ENCODE results near the gene KDM8. TPM values are rescaled to one million over a fixed set of nuclear protein-coding genes. Genes with fewer than 3 reads are reported as not detected.

KDM8 gene
- total RNA-seq, 1 donor from 2014 or later, result 14.5 TPM

DNA sequence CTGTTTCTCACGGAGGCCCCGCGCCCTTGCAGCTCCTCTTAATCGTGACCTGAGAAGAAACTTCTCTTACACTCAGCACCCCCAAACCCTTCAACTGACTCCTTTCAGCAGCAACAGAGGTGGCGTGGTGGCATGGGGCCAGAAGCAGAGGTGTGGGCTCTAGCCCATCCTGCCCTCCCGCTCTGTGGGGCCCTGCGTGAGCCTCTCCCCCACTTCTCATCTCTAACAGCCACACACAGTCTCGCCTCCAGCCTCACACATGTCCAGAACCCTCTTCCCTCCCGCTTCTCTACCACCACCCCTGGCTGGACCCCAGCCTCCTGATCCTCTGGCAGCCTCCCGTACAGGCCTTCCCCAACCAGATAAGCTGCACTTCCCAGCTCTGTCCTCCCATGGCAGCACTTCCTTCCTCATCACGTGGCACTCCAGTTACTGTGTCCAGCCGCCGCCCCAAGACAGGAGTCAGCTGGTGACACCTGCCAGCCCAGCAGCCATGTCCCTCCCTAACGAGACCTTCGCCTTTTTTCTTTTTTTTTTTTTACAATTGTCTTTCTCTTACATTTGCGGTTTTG is 34.8 kb downstream of the KDM8 start:
- H3K27me3 Mint-ChIP-seq (ENCODE audit: insufficient read depth), result no peaks in the 10 kb centered on the region

DNA sequence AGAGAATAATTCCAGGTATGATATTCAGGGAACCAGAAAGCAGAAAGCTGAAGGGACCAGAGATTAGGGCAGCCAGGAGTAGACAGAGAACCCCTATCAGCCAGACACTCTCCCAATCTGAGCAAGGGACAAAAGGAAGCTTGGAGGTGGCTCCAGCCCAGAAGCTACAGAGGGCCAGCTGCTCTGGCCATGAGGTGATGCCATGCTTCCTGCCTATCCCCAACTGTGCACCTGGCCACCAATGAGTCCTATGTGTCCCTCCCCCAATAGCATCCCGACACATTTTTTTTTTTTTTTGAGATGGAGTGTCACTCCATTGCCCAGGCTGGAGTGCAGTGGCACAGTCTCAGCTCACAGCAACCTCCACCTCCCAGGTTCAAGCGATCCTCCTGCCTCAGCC is 35.3 kb downstream of the KDM8 start:
- Mint-ChIP-seq H3K4me3 (peak overlapping the region; percentile 72), H3K9me3 (no peaks in the 10 kb centered on the region), H3K36me3 (ENCODE audit: low read depth) (peaks cover 21% of the 10 kb centered on the region), H3K4me1 (ENCODE audit: low read depth) (peaks cover 84% of the 10 kb centered on the region), H3K27ac (peak overlapping the region; percentile 99), H3K27me3 (ENCODE audit: insufficient read depth) (no peaks in the 10 kb centered on the region)
- intact Hi-C loops (cut with micrococcal nuclease), result loop anchor here (5.0 to 10.0 kb wide), 2 partner anchors 641 to 1984 kb away; partner anchors contain the start of gene ZKSCAN2
- DNase-seq (ENCODE audit: low spot score), result no peak

More for the DNA sequence above, 34.8 kb downstream of the KDM8 start:
- DNase-seq (ENCODE audit: low spot score), result no peak
- H3K4me1 Mint-ChIP-seq (ENCODE audit: low read depth), result peaks cover 83% of the 10 kb centered on the region
- peak overlapping the region; percentile 99 for H3K27ac Mint-ChIP-seq
- H3K4me3 Mint-ChIP-seq, result peak overlapping the region; percentile 72
- intact Hi-C loops (cut with micrococcal nuclease), result loop anchor here (5.0 to 10.0 kb wide), 2 partner anchors 641 to 1983 kb away; partner anchors contain the start of gene ZKSCAN2
- H3K36me3 Mint-ChIP-seq (ENCODE audit: low read depth), result peaks cover 23% of the 10 kb centered on the region
- H3K9me3 Mint-ChIP-seq, result no peaks in the 10 kb centered on the region

GRCh38 chr16:27239026-27239425 is 35.7 kb downstream of the KDM8 start:
- peaks cover 84% of the 10 kb centered on the region for H3K4me1 Mint-ChIP-seq (ENCODE audit: low read depth)
- DNase-seq (ENCODE audit: low spot score), result no peak
- H3K4me3 Mint-ChIP-seq, result peak overlapping the region; percentile 4
- no peaks in the 10 kb centered on the region for H3K27me3 Mint-ChIP-seq (ENCODE audit: insufficient read depth)
- H3K9me3 Mint-ChIP-seq, result no peaks in the 10 kb centered on the region
- peaks cover 21% of the 10 kb centered on the region for H3K36me3 Mint-ChIP-seq (ENCODE audit: low read depth)
- intact Hi-C loops (cut with micrococcal nuclease), result loop anchor here (5.0 to 10.0 kb wide), 2 partner anchors 642 to 1984 kb away; partner anchors contain the start of gene ZKSCAN2
- peak overlapping the region; percentile 99 for H3K27ac Mint-ChIP-seq

DNA sequence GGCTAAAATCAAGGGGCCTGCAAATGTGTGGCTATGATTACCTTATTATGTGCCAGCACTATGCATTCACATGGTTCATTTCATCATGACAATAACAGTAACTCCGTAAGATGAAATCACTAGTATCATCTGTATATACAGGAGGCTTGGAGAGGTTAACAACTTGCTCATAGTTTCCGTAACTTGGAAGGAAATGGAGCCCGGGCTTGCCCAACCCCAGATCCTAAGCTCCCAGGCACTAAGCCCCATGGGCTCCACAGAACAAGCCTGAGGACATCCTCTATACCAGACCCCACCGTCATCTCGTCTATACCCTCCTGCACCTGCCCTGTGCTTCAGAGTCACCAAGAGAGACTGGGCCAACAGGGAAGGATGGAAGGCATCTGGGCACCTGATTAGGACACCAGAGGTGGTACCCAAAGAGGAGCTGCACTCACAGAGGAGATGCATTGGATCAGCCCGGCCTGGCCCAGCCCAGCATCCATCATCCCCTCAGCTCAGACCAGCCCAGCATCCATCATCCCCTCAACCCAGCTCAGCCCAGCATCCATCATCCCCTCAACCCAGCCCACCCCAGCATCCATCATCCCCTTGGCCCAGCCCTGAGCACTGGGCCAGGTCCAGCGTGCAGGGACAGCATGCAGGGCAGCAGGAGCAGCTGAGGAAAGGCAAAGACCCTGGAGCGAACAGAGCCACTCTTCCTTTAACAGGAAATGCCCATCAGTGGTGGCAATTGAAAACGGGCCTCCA is 36.8 kb downstream of the KDM8 start:
- H3K9me3 Mint-ChIP-seq, result no peaks in the 10 kb centered on the region
- H3K27ac Mint-ChIP-seq, result no peak overlapping the region
- no peak overlapping the region for H3K4me3 Mint-ChIP-seq
- peaks cover 18% of the 10 kb centered on the region for H3K36me3 Mint-ChIP-seq (ENCODE audit: low read depth)
- no peaks in the 10 kb centered on the region for H3K27me3 Mint-ChIP-seq (ENCODE audit: insufficient read depth)
- H3K4me1 Mint-ChIP-seq (ENCODE audit: low read depth), result peaks cover 85% of the 10 kb centered on the region
- DNase-seq (ENCODE audit: low spot score), result no peak
- intact Hi-C loops (cut with micrococcal nuclease), result loop anchor here (5.0 to 10.0 kb wide), 2 partner anchors 643 to 1985 kb away; partner anchors contain the start of gene ZKSCAN2

DNA sequence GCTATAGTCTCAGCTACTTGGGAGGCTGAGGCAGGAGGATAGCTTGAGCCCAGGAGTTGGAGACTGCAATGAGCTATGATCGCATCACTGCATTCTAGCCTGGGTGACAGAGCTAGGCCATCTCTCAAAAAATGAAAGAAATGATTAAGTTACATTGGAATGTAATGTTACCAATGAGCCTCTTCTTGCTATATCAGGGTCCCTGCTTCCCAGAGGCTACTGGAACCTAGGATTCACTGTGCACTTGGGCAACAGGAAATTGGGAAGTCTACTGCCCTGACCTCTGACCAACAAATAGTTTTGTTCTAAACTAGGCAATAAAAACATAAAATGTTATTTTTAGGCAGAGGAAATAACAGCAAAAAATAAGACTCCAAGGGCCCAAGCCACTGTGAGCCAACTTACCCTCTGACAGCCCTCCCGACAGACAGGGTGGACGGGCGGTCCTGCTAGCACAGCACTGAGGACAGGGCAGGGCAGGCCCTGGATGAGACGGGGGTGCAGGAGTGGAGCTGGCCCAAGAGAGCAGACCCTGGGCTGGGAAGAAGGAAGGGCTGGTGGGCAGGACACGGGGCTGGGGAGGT is 37.7 kb downstream of the KDM8 start:
- H3K36me3 Mint-ChIP-seq (ENCODE audit: low read depth), result peaks cover 25% of the 10 kb centered on the region

GRCh38 chr16:27241658-27242057 is 38.3 kb downstream of the KDM8 start:
- Mint-ChIP-seq H3K27ac (peak overlapping the region; percentile 49), H3K9me3 (no peaks in the 10 kb centered on the region), H3K4me3 (no peak overlapping the region), H3K4me1 (ENCODE audit: low read depth) (peaks cover 90% of the 10 kb centered on the region), H3K36me3 (ENCODE audit: low read depth) (peaks cover 28% of the 10 kb centered on the region), H3K27me3 (ENCODE audit: insufficient read depth) (no peaks in the 10 kb centered on the region)
- no peak for DNase-seq (ENCODE audit: low spot score)
- intact Hi-C loops (cut with micrococcal nuclease), result no loop called here

More for the DNA sequence above, 37.7 kb downstream of the KDM8 start:
- H3K27ac Mint-ChIP-seq, result no peak overlapping the region
- no peaks in the 10 kb centered on the region for H3K9me3 Mint-ChIP-seq
- H3K27me3 Mint-ChIP-seq (ENCODE audit: insufficient read depth), result no peaks in the 10 kb centered on the region
- intact Hi-C loops (cut with micrococcal nuclease), result no loop called here
- H3K4me1 Mint-ChIP-seq (ENCODE audit: low read depth), result peaks cover 86% of the 10 kb centered on the region
- DNase-seq (ENCODE audit: low spot score), result no peak
- no peak overlapping the region for H3K4me3 Mint-ChIP-seq

DNA sequence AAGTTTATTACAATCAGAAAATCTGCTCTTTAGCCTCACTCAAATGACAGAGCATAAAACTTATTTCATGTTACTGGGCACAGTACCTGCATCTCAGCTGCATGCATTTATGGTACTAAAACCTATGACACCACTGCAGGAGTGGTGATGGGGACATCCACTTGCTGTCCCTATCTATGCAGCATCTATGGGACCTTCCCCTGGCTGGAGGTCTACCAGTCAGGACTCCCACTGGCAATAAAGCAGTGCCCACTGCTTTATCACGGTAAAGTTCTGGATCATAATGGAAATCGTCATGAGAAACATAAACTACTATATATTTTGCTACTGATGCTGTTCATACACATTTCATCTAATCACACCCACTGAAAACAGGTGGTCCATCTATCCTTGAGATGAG is 39.1 kb downstream of the KDM8 start:
- Mint-ChIP-seq H3K4me1 (ENCODE audit: low read depth) (peaks cover 90% of the 10 kb centered on the region), H3K9me3 (no peaks in the 10 kb centered on the region), H3K36me3 (ENCODE audit: low read depth) (peaks cover 33% of the 10 kb centered on the region), H3K27ac (no peak overlapping the region), H3K27me3 (ENCODE audit: insufficient read depth) (no peaks in the 10 kb centered on the region), H3K4me3 (peak overlapping the region; percentile 19)
- DNase-seq (ENCODE audit: low spot score), result no peak
- intact Hi-C loops (cut with micrococcal nuclease), result no loop called here

- Mint-ChIP-seq H3K4me3 (peak overlapping the region; percentile 19), H3K27ac (peak overlapping the region; percentile 47), H3K4me1 (ENCODE audit: low read depth) (peaks cover 90% of the 10 kb centered on the region), H3K9me3 (no peaks in the 10 kb centered on the region), H3K36me3 (ENCODE audit: low read depth) (peaks cover 38% of the 10 kb centered on the region), H3K27me3 (ENCODE audit: insufficient read depth) (no peaks in the 10 kb centered on the region)
- intact Hi-C loops (cut with micrococcal nuclease), result no loop called here
- no peak for DNase-seq (ENCODE audit: low spot score)
Observed at GRCh38 chr16:27242868-27243590, 39.7 kb downstream of the KDM8 start.

DNA sequence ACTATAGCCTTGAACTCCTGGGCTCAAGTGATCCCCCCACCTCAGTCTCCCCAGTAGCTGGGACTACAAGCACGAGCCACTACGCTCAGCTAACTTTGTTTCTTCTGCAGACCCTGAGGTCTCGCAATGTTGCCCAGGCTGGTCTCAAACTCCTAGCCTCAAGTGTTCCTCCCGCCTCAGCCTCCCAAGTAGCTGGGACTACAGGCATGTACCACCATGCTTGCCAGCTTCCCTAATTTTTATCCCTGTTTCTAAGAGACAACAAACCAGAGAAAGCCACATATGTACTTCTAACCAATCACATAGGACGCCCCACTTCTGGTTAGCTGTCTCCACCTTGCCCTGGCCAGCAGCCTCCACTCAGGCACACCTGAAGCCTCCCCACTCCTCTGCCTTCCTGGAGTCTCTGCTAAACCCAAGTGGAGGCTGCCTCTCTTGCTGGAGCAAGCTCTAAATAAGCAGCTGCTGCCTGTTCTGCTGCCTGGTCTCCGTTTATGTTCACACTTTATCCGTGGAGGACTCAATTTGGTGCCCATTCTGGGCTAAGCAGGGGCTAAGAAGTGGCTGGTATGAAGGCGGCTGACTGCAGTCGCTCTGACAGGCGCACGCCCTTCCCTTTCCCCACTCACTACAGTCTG is 40.5 kb downstream of the KDM8 start:
- intact Hi-C loops (cut with micrococcal nuclease), result no loop called here
- Mint-ChIP-seq H3K36me3 (ENCODE audit: low read depth) (peaks cover 42% of the 10 kb centered on the region), H3K4me1 (ENCODE audit: low read depth) (peaks cover 90% of the 10 kb centered on the region), H3K4me3 (peak overlapping the region; percentile 32), H3K9me3 (no peaks in the 10 kb centered on the region), H3K27ac (peak overlapping the region; percentile 92), H3K27me3 (ENCODE audit: insufficient read depth) (no peaks in the 10 kb centered on the region)
- no peak for DNase-seq (ENCODE audit: low spot score)

DNA sequence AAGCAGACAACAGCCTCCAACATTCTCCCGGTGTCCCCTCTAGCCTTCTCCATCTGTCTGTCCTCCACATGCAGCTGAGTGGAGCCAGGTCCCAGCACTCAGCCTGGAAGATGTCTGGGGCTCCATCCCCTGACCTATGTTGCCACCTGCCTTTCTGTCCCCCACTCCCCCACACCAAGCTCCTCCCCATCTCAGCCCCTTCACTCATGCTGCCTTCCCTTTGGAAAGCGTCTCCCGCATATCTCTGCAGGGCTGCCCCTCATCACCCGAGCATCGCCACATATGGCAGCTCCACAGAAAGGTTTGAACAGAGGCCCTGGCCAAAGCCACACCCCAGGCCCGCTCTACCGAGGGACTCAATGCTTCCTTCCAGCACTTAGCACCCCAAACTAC is 41.0 kb downstream of the KDM8 start:
- Mint-ChIP-seq H3K27me3 (ENCODE audit: insufficient read depth) (no peaks in the 10 kb centered on the region), H3K36me3 (ENCODE audit: low read depth) (peaks cover 43% of the 10 kb centered on the region), H3K4me3 (no peak overlapping the region), H3K9me3 (no peaks in the 10 kb centered on the region), H3K4me1 (ENCODE audit: low read depth) (peaks cover 88% of the 10 kb centered on the region), H3K27ac (peak overlapping the region; percentile 92)
- DNase-seq (ENCODE audit: low spot score), result no peak
- intact Hi-C loops (cut with micrococcal nuclease), result no loop called here

DNA sequence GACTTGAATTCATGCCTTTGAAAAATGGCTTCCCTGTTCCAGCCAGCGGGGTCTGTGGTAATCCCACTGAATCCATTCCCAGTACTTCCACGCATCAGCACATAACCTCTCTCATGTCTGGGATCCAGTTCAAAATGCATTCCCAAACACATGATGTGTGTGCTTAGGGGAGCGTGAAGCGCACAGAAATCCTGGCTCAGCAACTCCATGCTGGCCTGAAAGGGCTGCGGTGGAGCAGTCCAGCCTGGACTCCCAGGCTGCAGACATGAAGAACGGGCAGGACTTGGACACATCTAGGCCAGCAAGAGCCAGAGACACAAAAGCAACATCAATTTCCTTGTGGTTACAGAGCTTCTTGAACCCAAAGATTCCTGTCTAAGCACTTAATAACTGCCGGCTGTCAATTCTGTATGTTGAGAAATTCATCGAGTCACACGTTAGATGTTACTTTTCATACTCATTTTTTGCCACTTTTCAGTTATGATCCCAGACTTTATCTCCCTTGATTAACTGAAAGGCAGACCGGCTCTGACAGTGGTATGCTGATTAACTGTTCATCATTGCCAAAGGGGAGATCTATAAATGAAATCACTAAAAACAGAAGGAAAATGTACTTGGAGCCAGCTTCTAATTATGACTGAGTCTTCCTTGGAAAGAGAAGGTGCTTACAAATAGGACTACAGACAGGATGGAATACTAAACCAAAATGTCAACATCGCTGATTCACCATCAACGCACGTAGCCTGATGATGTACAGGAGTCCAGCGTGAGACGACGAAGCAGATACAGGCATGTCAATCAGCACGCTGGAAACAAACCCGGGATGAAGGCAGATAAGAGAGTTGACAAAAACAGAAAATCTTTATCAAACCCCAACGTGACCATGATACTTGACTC is 42.2 kb downstream of the KDM8 start:
- Mint-ChIP-seq H3K36me3 (ENCODE audit: low read depth) (peaks cover 51% of the 10 kb centered on the region), H3K9me3 (peaks cover 4% of the 10 kb centered on the region), H3K27ac (peak overlapping the region; percentile 92)

More for the DNA sequence above, 42.2 kb downstream of the KDM8 start:
- DNase-seq (ENCODE audit: low spot score), result no peak
- H3K4me3 Mint-ChIP-seq, result peak overlapping the region; percentile 61
- no peaks in the 10 kb centered on the region for H3K27me3 Mint-ChIP-seq (ENCODE audit: insufficient read depth)
- H3K4me1 Mint-ChIP-seq (ENCODE audit: low read depth), result peaks cover 88% of the 10 kb centered on the region
- intact Hi-C loops (cut with micrococcal nuclease), result loop anchor here (1.0 kb wide), 3 partner anchors 8 to 29 kb away; no protein-coding TSS in a partner anchor

Measured in activated T-helper 1 cell treated with anti-CD3 and anti-CD28 coated beads, Interleukin-12 subunit alpha, Interleukin-12 subunit beta, Interleukin-2, Interleukin-4 antibody, amounts not matched to agents 30 ng/mL and 10 ng/mL and 1 ng/mL, durations not matched to agents 14 hours and 24 hours and 36 hours (primary cell).